HG02970 (cell line): ENCODE data around the gene ALLC.
"Not testable (repeated sequence)": the region's sequence is repeated elsewhere in the genome, so short reads cannot be mapped to it uniquely, and the experiment has no call there.

ENCODE experiments used
- ATAC-seq: cut with Tn5 transposase; IDR thresholded peaks from one replicate; pipeline ENCODE4 v1.9.1; 2021; ENCODE audit warnings: mild to moderate bottlenecking, moderate library complexity, moderate number of reproducible peaks; ENCODE audit not compliant: unreplicated experiment, low FRiP score

Gene ALLC

GRCh38 chr2:3625186-3625585, 32.8 kb upstream of the ALLC start:
- ATAC-seq = no peak

- no peak for ATAC-seq
These were observed 31.7 kb upstream of the ALLC start for GRCh38 chr2:3626118-3626811.

GRCh38 chr2:3626812-3627499, 31.0 kb upstream of the ALLC start:
- ATAC-seq = no peak

GRCh38 chr2:3627500-3628100, 30.4 kb upstream of the ALLC start:
- ATAC-seq = no peak

- no peak for ATAC-seq
These were observed 29.7 kb upstream of the ALLC start for GRCh38 chr2:3628241-3628679.

- ATAC-seq = no peak
These were observed 29.2 kb upstream of the ALLC start for GRCh38 chr2:3628800-3629199.

GRCh38 chr2:3630631-3631030, 27.4 kb upstream of the ALLC start:
- ATAC-seq = no peak

- ATAC-seq = no peak
These were observed 26.7 kb upstream of the ALLC start for GRCh38 chr2:3631161-3631850.

GRCh38 chr2:3631851-3632659, 25.9 kb upstream of the ALLC start:
- no peak for ATAC-seq

GRCh38 chr2:3633089-3633981, 24.7 kb upstream of the ALLC start:
- no peak for ATAC-seq

GRCh38 chr2:3633982-3634595, 23.9 kb upstream of the ALLC start:
- ATAC-seq = no peak

- no peak for ATAC-seq
These were observed 23.3 kb upstream of the ALLC start for GRCh38 chr2:3634596-3635121.

GRCh38 chr2:3635171-3635974, 22.6 kb upstream of the ALLC start:
- ATAC-seq = no peak

GRCh38 chr2:3635975-3636327, 22.0 kb upstream of the ALLC start:
- not testable (repeated sequence) for ATAC-seq

GRCh38 chr2:3636586-3637310, 21.3 kb upstream of the ALLC start:
- ATAC-seq = no peak

- ATAC-seq = no peak
These were observed 20.7 kb upstream of the ALLC start for GRCh38 chr2:3637311-3637675.

- ATAC-seq = no peak
These were observed 20.1 kb upstream of the ALLC start for GRCh38 chr2:3637692-3638455.
